ENCODE data around the gene JMJD8.

- TF ChIP-seq POLR2A (IDR thresholded peaks at IDR 0.05) (no peak), CTCF (IDR thresholded peaks at IDR 0.05) (no peak)
These were observed 49.1 kb downstream of the JMJD8 start for GRCh38 chr16:634996-635395.

Measured in lower leg skin (tissue), 3 donors.